Coronary artery (tissue), 2 donors: Measurements from ENCODE around the gene MORC2.

ENCODE experiments used
- DNase-seq: peaks from one replicate; pipeline ENCODE4 v3.0.0-alpha.2; 2017; ENCODE audit warnings: low spot score
- H3K27ac ChIP-seq, 2 donors: fragments of 200-600 bp; sonication (generic); one replicate each; pipeline ENCODE4 v1.5.1; 2016 to 2019
- H3K4me3 ChIP-seq: fragments of 200-600 bp; sonication (generic); 2 replicates; pipeline ENCODE4 v1.5.1; 2016; ENCODE audit warnings: mild to moderate bottlenecking, moderate library complexity
- TF ChIP-seq, protein P1 (sequence below): fragments of 200-600 bp; sonication (generic); IDR thresholded peaks from one replicate; pipeline ENCODE4 v1.5.1; 2019; ENCODE audit warnings: antibody characterized with exemption

MORC2 gene

DNA sequence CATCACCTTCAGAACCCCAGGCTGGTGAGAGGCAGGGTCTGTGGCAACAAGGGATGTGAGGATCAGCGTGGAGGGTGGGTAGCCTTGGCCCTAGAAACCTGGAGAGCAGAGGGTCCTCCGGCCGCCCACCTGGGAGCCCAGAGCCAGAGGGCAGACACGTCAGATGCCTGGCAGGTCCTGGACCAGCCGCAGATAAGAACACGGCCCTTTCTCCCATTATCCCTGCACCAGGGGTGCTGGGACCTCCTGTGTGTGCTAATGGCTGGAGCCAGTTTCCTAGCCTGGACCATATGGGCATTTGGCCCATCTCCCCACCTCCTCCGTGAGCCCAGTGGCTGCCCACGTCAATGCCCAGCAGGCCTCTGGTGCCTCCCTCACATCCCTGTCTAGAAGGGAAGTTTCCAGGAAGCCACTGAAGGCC is 88.4 kb downstream of the MORC2 start:
- Histone ChIP-seq H3K4me3 (no peak overlapping the region), H3K27ac (no peak overlapping the region)
- TF ChIP-seq, protein P1, sequence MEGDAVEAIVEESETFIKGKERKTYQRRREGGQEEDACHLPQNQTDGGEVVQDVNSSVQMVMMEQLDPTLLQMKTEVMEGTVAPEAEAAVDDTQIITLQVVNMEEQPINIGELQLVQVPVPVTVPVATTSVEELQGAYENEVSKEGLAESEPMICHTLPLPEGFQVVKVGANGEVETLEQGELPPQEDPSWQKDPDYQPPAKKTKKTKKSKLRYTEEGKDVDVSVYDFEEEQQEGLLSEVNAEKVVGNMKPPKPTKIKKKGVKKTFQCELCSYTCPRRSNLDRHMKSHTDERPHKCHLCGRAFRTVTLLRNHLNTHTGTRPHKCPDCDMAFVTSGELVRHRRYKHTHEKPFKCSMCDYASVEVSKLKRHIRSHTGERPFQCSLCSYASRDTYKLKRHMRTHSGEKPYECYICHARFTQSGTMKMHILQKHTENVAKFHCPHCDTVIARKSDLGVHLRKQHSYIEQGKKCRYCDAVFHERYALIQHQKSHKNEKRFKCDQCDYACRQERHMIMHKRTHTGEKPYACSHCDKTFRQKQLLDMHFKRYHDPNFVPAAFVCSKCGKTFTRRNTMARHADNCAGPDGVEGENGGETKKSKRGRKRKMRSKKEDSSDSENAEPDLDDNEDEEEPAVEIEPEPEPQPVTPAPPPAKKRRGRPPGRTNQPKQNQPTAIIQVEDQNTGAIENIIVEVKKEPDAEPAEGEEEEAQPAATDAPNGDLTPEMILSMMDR, result no peak
- no peak for DNase-seq

DNA sequence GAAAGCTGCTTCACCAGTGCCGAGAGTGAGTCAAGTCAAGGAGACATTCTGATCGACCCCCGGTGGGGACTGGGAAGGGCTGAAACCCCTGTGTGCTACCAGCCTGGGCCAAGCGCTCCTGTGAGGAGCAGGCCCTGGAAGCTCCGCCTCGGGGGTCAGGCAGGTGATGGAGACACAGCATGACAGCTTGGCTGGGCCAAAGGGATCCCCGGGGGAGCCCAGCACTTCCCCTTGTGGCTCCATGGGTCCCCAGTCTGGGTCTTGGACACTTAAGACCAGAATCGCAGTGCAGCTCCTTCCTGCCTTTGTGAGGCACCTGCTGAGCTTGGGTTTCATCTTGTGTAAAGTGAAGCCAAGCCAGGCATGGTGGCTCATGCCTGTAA is 89.2 kb downstream of the MORC2 start:
- H3K27ac ChIP-seq, result no peak overlapping the region
- H3K4me3 ChIP-seq, result no peak overlapping the region
- DNase-seq, result no peak
- TF ChIP-seq, protein P1, result no peak

DNA sequence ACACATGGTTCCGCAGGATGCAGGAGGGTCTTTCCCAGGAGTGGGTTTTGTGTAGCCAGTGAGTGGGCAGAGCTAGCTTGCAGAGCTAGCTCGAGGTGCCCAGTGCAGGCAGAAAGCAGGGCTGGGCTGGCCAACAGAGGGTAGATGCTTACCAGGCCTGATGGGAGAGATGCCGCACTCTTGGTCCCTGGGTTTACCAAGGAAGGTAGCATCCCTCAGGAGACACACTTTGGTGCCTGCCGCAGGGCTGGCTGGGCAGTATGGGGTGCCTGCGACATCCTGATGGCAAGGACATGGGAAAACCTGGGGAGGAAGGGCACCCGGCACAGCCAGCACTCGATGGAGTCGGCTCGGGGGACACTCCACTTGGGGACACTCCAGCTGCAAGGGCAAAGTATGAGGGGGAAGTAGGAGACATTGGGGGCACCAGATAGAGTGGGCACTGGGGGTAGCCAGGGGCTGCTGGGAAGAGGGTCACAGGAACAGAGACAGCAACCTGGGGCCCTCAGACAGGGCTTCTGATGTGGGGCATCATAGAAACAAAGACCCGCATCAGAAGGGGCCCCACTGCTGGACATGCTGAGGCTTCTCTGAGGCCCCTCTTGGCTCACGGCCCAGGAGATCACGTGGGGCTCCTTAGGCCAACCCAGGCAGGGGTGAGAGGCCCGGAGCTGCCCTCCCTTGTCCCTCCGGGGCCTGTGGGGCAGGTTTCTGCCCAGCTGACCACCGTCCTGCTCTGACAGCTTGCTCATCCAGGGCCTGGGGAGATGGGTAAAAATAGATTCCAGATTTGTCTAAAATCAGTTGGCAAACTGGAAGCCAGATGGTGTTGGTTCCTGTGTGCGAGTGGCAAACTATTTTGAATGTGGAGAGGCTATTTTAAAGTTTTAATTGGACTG is 89.8 kb downstream of the MORC2 start:
- no peak for DNase-seq
- TF ChIP-seq, protein P1, result no peak
- no peak overlapping the region for H3K4me3 ChIP-seq
- no peak overlapping the region for H3K27ac ChIP-seq

DNA sequence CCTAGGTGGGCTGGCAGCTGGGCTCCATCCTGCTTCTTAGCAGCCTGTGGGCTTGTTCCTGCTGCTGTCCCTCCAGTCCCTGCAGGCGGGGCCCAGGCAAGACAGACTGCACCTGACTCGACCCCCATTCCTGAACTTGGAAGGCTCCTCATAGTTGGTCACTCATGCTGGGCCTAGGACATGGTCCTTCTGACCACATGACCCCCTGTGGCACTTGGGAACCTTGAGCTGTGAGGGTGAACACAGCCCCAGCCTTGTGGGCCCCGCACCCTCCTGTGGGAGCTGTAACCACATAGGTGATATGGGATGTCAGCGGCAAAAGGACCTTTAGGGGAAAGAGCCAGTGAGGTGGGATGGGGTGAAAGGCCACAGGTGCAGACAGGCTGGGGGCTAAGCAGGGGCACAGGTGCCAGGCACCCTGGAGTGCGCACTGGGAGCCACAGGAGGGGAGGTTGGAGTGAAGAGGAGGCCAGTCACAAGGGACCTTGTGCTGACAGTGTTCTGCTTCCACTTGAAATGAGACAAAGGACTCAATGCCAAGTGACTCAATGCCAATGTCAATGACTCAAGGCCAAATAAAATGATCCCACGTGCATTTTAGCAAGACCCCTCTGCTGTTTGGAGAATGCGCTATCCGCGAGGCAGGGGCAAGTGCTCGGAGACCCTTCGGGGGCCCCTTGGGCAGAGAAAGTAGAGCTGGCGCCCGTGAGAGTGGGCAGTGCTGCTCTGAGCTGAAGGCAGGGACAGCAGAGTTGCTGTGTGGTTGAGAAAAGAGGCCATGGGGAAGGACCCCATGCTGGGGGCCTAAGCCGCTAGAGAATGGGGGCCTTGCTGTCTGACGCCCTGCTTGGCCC is 90.7 kb downstream of the MORC2 start:
- TF ChIP-seq, protein P1, result no peak
- no peak overlapping the region for H3K27ac ChIP-seq
- no peak for DNase-seq
- H3K4me3 ChIP-seq, result no peak overlapping the region

DNA sequence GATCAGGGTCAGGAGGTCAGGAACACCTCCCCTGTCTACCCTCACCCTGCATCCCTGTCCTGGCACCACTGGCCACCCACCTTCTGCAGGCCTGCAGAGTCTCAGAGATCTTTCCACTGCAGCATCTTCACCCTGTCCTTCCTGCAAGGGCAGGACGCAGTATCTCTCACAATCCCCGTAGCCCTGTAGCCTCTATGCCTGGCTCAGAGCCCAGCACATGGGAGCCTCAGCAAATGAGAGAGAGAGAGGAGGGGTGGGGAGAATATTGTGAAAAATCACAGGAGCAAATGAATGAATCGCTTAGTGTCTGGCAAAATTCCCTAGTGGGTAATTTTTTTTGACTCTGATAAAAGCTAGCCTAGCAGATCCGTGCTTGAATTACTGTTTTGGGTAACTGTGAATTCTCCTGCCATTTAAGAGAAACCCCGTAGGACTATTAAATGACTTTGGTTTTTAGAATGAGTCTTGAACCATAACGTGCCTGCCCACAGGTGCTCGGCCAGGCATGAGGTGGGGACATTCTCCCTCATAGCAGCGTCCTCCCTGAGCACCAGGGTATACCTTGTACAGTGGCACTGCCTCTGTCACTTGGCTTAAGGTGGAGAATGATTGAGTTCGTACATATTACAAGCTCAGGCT is 91.5 kb downstream of the MORC2 start:
- Histone ChIP-seq H3K4me3 (no peak overlapping the region), H3K27ac (no peak overlapping the region)
- DNase-seq, result no peak

DNA sequence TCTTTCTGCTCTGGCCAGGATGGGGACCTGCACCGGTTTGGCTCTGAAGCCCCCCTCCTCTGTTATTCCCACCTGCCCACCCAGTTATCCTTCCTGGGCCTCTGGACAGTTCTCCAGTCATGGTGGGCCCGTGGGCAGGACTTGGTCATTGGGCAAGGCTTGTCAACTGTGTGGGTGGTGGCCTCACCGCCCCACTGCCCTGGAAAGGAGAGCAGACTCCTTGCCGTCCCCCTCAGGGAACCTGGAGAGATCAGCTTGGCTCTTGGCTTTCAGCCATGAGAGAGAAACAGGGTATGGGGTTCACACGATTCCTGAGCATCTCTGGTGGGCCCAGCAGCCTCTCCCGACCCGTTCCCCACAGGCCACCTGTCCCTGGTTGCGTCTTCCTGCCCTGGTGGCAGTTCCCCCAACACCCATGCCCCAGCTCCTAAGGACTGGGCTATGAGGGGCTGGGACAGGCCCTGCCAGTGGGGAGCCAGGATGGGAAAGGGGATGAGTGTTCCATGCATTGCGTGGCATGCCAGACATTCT is 92.3 kb downstream of the MORC2 start:
- no peak overlapping the region for H3K27ac ChIP-seq
- no peak overlapping the region for H3K4me3 ChIP-seq
- TF ChIP-seq, protein P1, result no peak
- no peak for DNase-seq

More for the DNA sequence above, 91.5 kb downstream of the MORC2 start:
- TF ChIP-seq, protein P1, result no peak
